ENCODE data around the gene RBMS3.
"Not testable (repeated sequence)": the region's sequence is repeated elsewhere in the genome, so short reads cannot be mapped to it uniquely, and the experiment has no call there.

The RBMS3 gene

GRCh38 chr3:29976871-29977270, 696.0 kb downstream of the RBMS3 start:
- DNase-seq = no peak

GRCh38 chr3:29977360-29977759, 696.5 kb downstream of the RBMS3 start:
- no peak for DNase-seq

- no peak for DNase-seq
These were observed 697.2 kb downstream of the RBMS3 start for GRCh38 chr3:29978036-29978435.

- DNase-seq = no peak
These were observed 710.3 kb downstream of the RBMS3 start for GRCh38 chr3:29991198-29991597.

- no peak for DNase-seq
These were observed 721.9 kb downstream of the RBMS3 start for GRCh38 chr3:30002797-30003196.

GRCh38 chr3:30003741-30004140, 722.9 kb downstream of the RBMS3 start:
- no peak for DNase-seq

- DNase-seq = no peak
These were observed 723.6 kb downstream of the RBMS3 start for GRCh38 chr3:30004481-30004880.

GRCh38 chr3:30006111-30006510, 725.2 kb downstream of the RBMS3 start:
- no peak for DNase-seq

GRCh38 chr3:30007668-30008067, 726.8 kb downstream of the RBMS3 start:
- DNase-seq = no peak

GRCh38 chr3:30011237-30011803, 730.4 kb downstream of the RBMS3 start:
- no peak for DNase-seq

GRCh38 chr3:30012941-30013543, 732.2 kb downstream of the RBMS3 start:
- DNase-seq = peak; percentile 66

- DNase-seq = no peak
These were observed 737.0 kb downstream of the RBMS3 start for GRCh38 chr3:30017901-30018300.

GRCh38 chr3:30020380-30020779, 739.5 kb downstream of the RBMS3 start:
- DNase-seq = no peak

GRCh38 chr3:30024466-30024865, 743.6 kb downstream of the RBMS3 start:
- no peak for DNase-seq

GRCh38 chr3:30026851-30027250, 746.0 kb downstream of the RBMS3 start:
- DNase-seq = no peak

- no peak for DNase-seq
These were observed 753.5 kb downstream of the RBMS3 start for GRCh38 chr3:30034246-30034991.

GRCh38 chr3:30035935-30036567, 755.2 kb downstream of the RBMS3 start:
- DNase-seq = no peak

- no peak for DNase-seq
These were observed 759.3 kb downstream of the RBMS3 start for GRCh38 chr3:30040126-30040525.

GRCh38 chr3:30041481-30041880, 760.6 kb downstream of the RBMS3 start:
- DNase-seq = not testable (repeated sequence)

- DNase-seq = peak; percentile 66
These were observed 761.5 kb downstream of the RBMS3 start for GRCh38 chr3:30042274-30042859.

GRCh38 chr3:30042916-30043555, 762.2 kb downstream of the RBMS3 start:
- DNase-seq = no peak

GRCh38 chr3:30044515-30044914, 763.6 kb downstream of the RBMS3 start:
- no peak for DNase-seq

- DNase-seq = no peak
These were observed 767.6 kb downstream of the RBMS3 start for GRCh38 chr3:30048431-30048830.

All from CD4-positive, alpha-beta T cell treated with Interleukin-17A for 4 hours (primary cell).